HPDE6-E6E7 (cell line): Measurements from ENCODE around the gene RAD23A.
"Not testable (repeated sequence)": the region's sequence is repeated elsewhere in the genome, so short reads cannot be mapped to it uniquely, and the experiment has no call there.

ENCODE experiments used
- DNase-seq: peaks from one replicate; pipeline ENCODE4 v3.0.0; 2011; ENCODE audit warnings: missing footprints; ENCODE audit errors: extremely low spot score

RAD23A gene

GRCh38 chr19:12945479-12946091, at the start of gene RAD23A:
RAD23A (plus strand) TSS chr19:12945862; CDS start chr19:12945949, 87 bp downstream.
- peak; percentile 83 for DNase-seq

GRCh38 chr19:12896460-12896859, 49.2 kb upstream of the RAD23A start:
- no peak for DNase-seq

- DNase-seq: no peak
Measured at GRCh38 chr19:12899891-12900518, 45.7 kb upstream of the RAD23A start.

- DNase-seq: no peak
Measured at GRCh38 chr19:12907166-12907565, 38.5 kb upstream of the RAD23A start.

- no peak for DNase-seq
Measured at GRCh38 chr19:12912571-12912970, 33.1 kb upstream of the RAD23A start.

- no peak for DNase-seq
Measured at GRCh38 chr19:12913011-12913561, 32.6 kb upstream of the RAD23A start.

- no peak for DNase-seq
Measured at GRCh38 chr19:12913851-12914690, 31.6 kb upstream of the RAD23A start.

- not testable (repeated sequence) for DNase-seq
Measured at GRCh38 chr19:12915860-12916259, 29.8 kb upstream of the RAD23A start.

- DNase-seq: no peak
Measured at GRCh38 chr19:12918253-12918652, 27.4 kb upstream of the RAD23A start.

- no peak for DNase-seq
Measured at GRCh38 chr19:12921047-12921446, 24.6 kb upstream of the RAD23A start.

- no peak for DNase-seq
Measured at GRCh38 chr19:12922959-12923358, 22.7 kb upstream of the RAD23A start.

GRCh38 chr19:12924621-12925310, 20.9 kb upstream of the RAD23A start:
- no peak for DNase-seq

- no peak for DNase-seq
Measured at GRCh38 chr19:12930002-12930645, 15.5 kb upstream of the RAD23A start.

GRCh38 chr19:12932392-12933286, 13.0 kb upstream of the RAD23A start:
- DNase-seq: no peak

- peak; percentile 90 for DNase-seq
Measured at GRCh38 chr19:12933287-12934072, 12.2 kb upstream of the RAD23A start, which contains the start of gene FARSA. FARSA (minus strand) TSS chr19:12933711; CDS start chr19:12933696, 15 bp downstream.

- no peak for DNase-seq
Measured at GRCh38 chr19:12935071-12935470, 10.6 kb upstream of the RAD23A start.

- no peak for DNase-seq
Measured at GRCh38 chr19:12936582-12936981, 9.1 kb upstream of the RAD23A start.

- no peak for DNase-seq
Measured at GRCh38 chr19:12937093-12937926, 8.4 kb upstream of the RAD23A start.
